Peyer's patch (tissue), 4 donors: ENCODE measurements around the gene NAA10. TPM values are rescaled to one million over a fixed set of nuclear protein-coding genes. Genes with fewer than 3 reads are reported as not detected.

Experiments used
- DNase-seq, 3 donors: peaks; one replicate each; pipeline ENCODE4 v3.0.0-alpha.2; 2017 to 2019
- H3K27ac ChIP-seq, 4 donors: fragments of 200-600 bp; sonication (generic); one replicate each; pipeline ENCODE4 v1.5.1; 2016 to 2019
- H3K27me3 ChIP-seq, 2 donors: fragments of 200-600 bp; sonication (generic); one replicate each; pipeline ENCODE4 v1.5.1; 2019
- H3K36me3 ChIP-seq, 3 donors: fragments of 200-600 bp; sonication (generic); one replicate each; pipeline ENCODE4 v1.5.1; 2016 to 2019
- H3K4me1 ChIP-seq, 4 donors: fragments of 200-600 bp; sonication (generic); one replicate each; pipeline ENCODE4 v1.5.1; 2016 to 2019
- H3K4me3 ChIP-seq, 4 donors: fragments of 200-600 bp; sonication (generic); 1 replicate in 3 of 4; 2 replicates in 1 of 4; pipeline ENCODE4 v1.5.1; 2016 to 2019; ENCODE audit warnings: mild to moderate bottlenecking in 1 of 4
- H3K9me3 ChIP-seq, 4 donors: fragments of 200-600 bp; sonication (generic); one replicate each; pipeline ENCODE4 v1.5.1; 2016 to 2019; ENCODE audit warnings: mild to moderate bottlenecking in 1 of 4
- CTCF ChIP-seq, 6 experiments: fragments of 450-650 bp in 4 of 6; fragments of 200-600 bp in 2 of 6; sonication (generic) in 1 of 6; IDR thresholded peaks; one replicate each; pipeline ENCODE4 v1.5.1; 2017 to 2019; ENCODE audit warnings: antibody characterized with exemption in 6 of 6, mild to moderate bottlenecking in 3 of 6, moderate library complexity in 1 of 6
- POLR2A ChIP-seq, 2 donors: fragments of 450-650 bp; IDR thresholded peaks; one replicate each; pipeline ENCODE4 v1.5.1; 2017; ENCODE audit warnings: antibody characterized with exemption in 2 of 2, mild to moderate bottlenecking in 2 of 2, moderate library complexity in 2 of 2
- total RNA-seq, 4 donors: library from RNA; depleted of rRNA; stranded (reverse); fragments of >200 nt; gene quantifications; one replicate each; pipeline ENCODE4 v1.1.0, GENCODE V29; 2016

NAA10 gene
- total RNA-seq, 4 donors from 2014 or later: 32.9 to 118 (median 54.1) TPM

GRCh38 chrX:153945956-153946943 is 11.4 kb upstream of the NAA10 start:
- TF ChIP-seq CTCF (IDR thresholded peaks at IDR 0.05) (no peak), POLR2A (IDR thresholded peaks at IDR 0.05) (no peak)
- no peak overlapping the region for H3K4me3 ChIP-seq
- no peak for DNase-seq
- no peaks in the 10 kb centered on the region for H3K27me3 ChIP-seq
- H3K4me1 ChIP-seq: no peaks in the 10 kb centered on the region
- H3K9me3 ChIP-seq: no peaks in the 10 kb centered on the region
- peaks cover 0 to 24% (median 0%) of the 10 kb centered on the region in 3 donors for H3K36me3 ChIP-seq
- no peak overlapping the region for H3K27ac ChIP-seq

GRCh38 chrX:153944800-153945150 is 9.9 kb upstream of the NAA10 start:
- no peak for TF ChIP-seq POLR2A (IDR thresholded peaks at IDR 0.05)
- no peak for TF ChIP-seq CTCF (IDR thresholded peaks at IDR 0.05)
- no peaks in the 10 kb centered on the region for H3K4me1 ChIP-seq
- peaks cover 0 to 9% (median 0%) of the 10 kb centered on the region in 3 donors for H3K36me3 ChIP-seq
- H3K4me3 ChIP-seq: peak overlapping the region; percentile 24 to 54 (median 45)
- no peaks in the 10 kb centered on the region for H3K27me3 ChIP-seq
- no peaks in the 10 kb centered on the region for H3K9me3 ChIP-seq
- peak overlapping the region in 2 of 4 donors; percentile 48 to 62 for H3K27ac ChIP-seq
- DNase-seq: no peak

GRCh38 chrX:153944140-153944799 is 9.4 kb upstream of the NAA10 start, which contains the start of gene RENBP:
Gene RENBP (minus strand): TSS chrX:153944643. CDS start chrX:153944610, 33 bp downstream.
- H3K4me1 ChIP-seq: no peaks in the 10 kb centered on the region
- peak within 1 kb of the TSS; percentile 24 to 54 (median 45) for H3K4me3 ChIP-seq
- H3K27ac ChIP-seq: peak within 1 kb of the TSS in 2 of 4 donors; percentile 48 to 62
- no peaks in the 10 kb centered on the region for H3K9me3 ChIP-seq
- H3K36me3 ChIP-seq: peaks cover 0 to 4% (median 0%) of the 10 kb centered on the region in 3 donors
- no peaks in the 10 kb centered on the region for H3K27me3 ChIP-seq
- peak; percentile 63 to 82 (median 71) for DNase-seq
- no peak for TF ChIP-seq POLR2A (IDR thresholded peaks at IDR 0.05)
- TF ChIP-seq CTCF (IDR thresholded peaks at IDR 0.05): no peak

GRCh38 chrX:153941336-153942252 is 6.8 kb upstream of the NAA10 start:
- Histone ChIP-seq H3K4me3 (no peak overlapping the region), H3K27me3 (no peaks in the 10 kb centered on the region), H3K27ac (peak overlapping the region in 1 of 4 donors; percentile 35), H3K36me3 (no peaks in the 10 kb centered on the region), H3K4me1 (no peaks in the 10 kb centered on the region), H3K9me3 (no peaks in the 10 kb centered on the region)
- DNase-seq: no peak
- TF ChIP-seq CTCF (IDR thresholded peaks at IDR 0.05): no peak

GRCh38 chrX:153939573-153939972 is 4.7 kb upstream of the NAA10 start:
- Histone ChIP-seq H3K4me3 (no peak overlapping the region), H3K4me1 (peaks cover 0 to 6% (median 0%) of the 10 kb centered on the region in 4 donors), H3K27ac (no peak overlapping the region), H3K9me3 (no peaks in the 10 kb centered on the region), H3K36me3 (no peaks in the 10 kb centered on the region), H3K27me3 (no peaks in the 10 kb centered on the region)
- no peak for TF ChIP-seq CTCF (IDR thresholded peaks at IDR 0.05)
- TF ChIP-seq POLR2A (IDR thresholded peaks at IDR 0.05): no peak
- DNase-seq: no peak
